Immature natural killer cell (primary cell): ENCODE data around the gene NDFIP2. TPM values are rescaled to one million over a fixed set of nuclear protein-coding genes. Genes with fewer than 3 reads are reported as not detected.

Experiments
- DNase-seq, 3 donors: peaks; one replicate each; pipeline ENCODE4 v3.0.0; 2022; ENCODE audit warnings: mixed read lengths in 1 of 3
- H3K27ac Mint-ChIP-seq, 6 donors: one replicate each; pipeline ENCODE4 v1.8.0; 2020; ENCODE audit warnings: mixed read lengths in 6 of 6, mild to moderate bottlenecking in 5 of 6, inconsistent platforms in 4 of 6, moderate library complexity in 3 of 6
- H3K27me3 Mint-ChIP-seq, 3 donors: one replicate each; pipeline ENCODE4 v1.8.0; 2020 to 2021; ENCODE audit warnings: low read depth in 3 of 3, mild to moderate bottlenecking in 3 of 3, mixed read lengths in 3 of 3, moderate library complexity in 3 of 3, inconsistent platforms in 1 of 3
- H3K36me3 Mint-ChIP-seq, 3 donors: one replicate each; pipeline ENCODE4 v1.8.0; 2020; ENCODE audit warnings: mixed read lengths in 3 of 3, inconsistent platforms in 2 of 3, mild to moderate bottlenecking in 2 of 3
- H3K4me1 Mint-ChIP-seq, 2 donors: one replicate each; pipeline ENCODE4 v1.8.0; 2020; ENCODE audit warnings: inconsistent platforms in 2 of 2, mild to moderate bottlenecking in 2 of 2, mixed read lengths in 2 of 2, moderate library complexity in 1 of 2
- H3K4me3 Mint-ChIP-seq, 5 donors: one replicate each; pipeline ENCODE4 v1.8.0; 2020; ENCODE audit warnings: mild to moderate bottlenecking in 5 of 5, mixed read lengths in 5 of 5, inconsistent platforms in 3 of 5, moderate library complexity in 3 of 5
- H3K9me3 Mint-ChIP-seq, 6 donors: one replicate each; pipeline ENCODE4 v1.8.0; 2020; ENCODE audit warnings: mild to moderate bottlenecking in 6 of 6, mixed read lengths in 6 of 6, inconsistent platforms in 4 of 6, moderate library complexity in 3 of 6
- polyA plus RNA-seq, 3 donors: library from polyadenylated mRNA; unstranded; fragments of 300-500 nt; fragmentation: Illumina TruSeq; gene quantifications; one replicate each; pipeline ENCODE4 v1.2.3, GENCODE V29; 2021

The NDFIP2 gene
- polyA plus RNA-seq, 3 donors from 2014 or later = 2.6 to 6.1 (median 5.6) TPM

DNA sequence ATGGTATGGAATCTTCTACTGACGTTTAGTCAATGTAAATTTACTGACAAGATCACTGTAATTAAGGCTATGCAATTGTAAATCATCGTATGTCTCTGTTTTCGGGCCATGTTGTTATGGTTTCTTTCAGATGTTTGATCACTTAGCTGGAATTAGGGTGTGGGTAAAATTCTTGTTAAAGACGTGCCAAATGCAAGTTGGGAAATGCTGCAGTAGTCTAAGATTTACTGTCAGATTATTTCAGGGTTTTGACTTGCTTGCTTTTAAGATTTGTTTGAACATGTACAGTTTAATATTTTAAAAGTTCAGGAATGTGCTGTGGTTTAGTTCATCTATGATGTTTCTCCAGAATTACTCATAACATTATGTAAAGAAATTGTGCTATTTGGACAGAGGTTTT lies 10.8 kb downstream of the NDFIP2 start:
- H3K36me3 Mint-ChIP-seq = peaks cover 0 to 5% (median 4%) of the 10 kb centered on the region in 3 donors
- no peaks in the 10 kb centered on the region for H3K4me1 Mint-ChIP-seq
- no peak overlapping the region for H3K4me3 Mint-ChIP-seq
- no peak overlapping the region for H3K27ac Mint-ChIP-seq
- H3K9me3 Mint-ChIP-seq = no peaks in the 10 kb centered on the region
- peaks cover 0 to 3% (median 2%) of the 10 kb centered on the region in 3 donors for H3K27me3 Mint-ChIP-seq
- DNase-seq = no peak

DNA sequence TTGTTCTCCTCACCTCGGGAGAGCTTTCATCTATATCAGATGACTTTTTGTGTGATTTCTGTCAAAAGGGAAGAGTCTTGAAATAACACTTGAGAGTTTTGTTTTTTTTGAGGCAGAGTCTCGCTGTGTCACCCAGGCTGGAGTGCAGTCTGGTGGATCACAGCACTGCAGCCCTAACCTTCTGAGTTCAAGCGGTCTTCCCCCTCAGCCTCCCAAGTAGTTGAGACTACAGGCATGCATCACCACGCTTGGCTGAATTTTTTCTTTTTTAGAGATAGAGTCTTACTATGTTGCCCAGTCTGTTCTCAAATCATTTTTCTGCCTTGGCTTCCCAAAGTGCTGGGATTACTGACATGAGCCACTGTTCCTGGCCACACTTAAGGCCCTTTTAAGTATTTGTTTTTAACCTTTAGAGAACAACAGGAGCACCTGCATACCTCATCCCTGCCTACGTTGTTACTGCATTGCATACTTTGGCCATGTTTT lies 11.4 kb downstream of the NDFIP2 start:
- no peak for DNase-seq
- H3K4me1 Mint-ChIP-seq = no peaks in the 10 kb centered on the region

DNA sequence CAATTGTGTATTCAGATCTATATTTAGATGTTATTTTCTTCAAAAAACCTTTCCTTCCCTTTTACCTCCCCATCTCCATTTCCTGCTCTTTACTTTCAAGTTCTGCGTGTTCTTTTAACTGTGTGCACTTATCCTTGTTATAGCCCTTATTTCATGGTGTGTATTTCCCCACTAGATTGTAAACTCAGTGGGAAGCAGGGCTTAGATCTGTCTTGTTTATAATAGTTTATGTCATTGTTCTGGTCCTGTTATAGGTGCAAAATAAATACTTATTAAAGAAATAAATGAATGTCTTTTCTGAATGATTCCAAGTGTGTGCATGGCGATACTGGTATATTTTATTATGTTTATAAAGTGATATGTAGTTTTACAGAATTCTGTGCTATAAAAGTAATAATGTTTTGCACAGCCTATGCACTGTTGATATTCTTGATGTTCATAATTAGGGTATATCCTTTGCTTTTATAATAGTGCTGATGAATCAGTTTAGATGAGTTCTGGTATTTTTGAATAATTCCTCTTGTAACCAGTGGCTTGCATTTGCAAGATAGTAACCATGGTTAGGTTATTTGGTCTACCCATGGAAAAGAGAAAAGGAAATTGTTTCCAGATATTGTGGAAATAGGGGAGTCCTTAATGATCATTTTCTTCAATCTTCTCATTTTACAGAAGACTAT lies 12.1 kb downstream of the NDFIP2 start:
- Mint-ChIP-seq H3K27ac (peak overlapping the region in 1 of 6 donors; percentile 7), H3K27me3 (peaks cover 0 to 2% (median 0%) of the 10 kb centered on the region in 3 donors), H3K9me3 (no peaks in the 10 kb centered on the region), H3K4me3 (no peak overlapping the region), H3K4me1 (no peaks in the 10 kb centered on the region), H3K36me3 (peaks cover 0 to 5% (median 0%) of the 10 kb centered on the region in 3 donors)
- DNase-seq = no peak

More for the DNA sequence above, 11.4 kb downstream of the NDFIP2 start:
- Mint-ChIP-seq H3K4me3 (no peak overlapping the region), H3K27ac (peak overlapping the region in 1 of 6 donors; percentile 7), H3K9me3 (no peaks in the 10 kb centered on the region), H3K36me3 (peaks cover 0 to 5% (median 0%) of the 10 kb centered on the region in 3 donors), H3K27me3 (peaks cover 0 to 3% (median 2%) of the 10 kb centered on the region in 3 donors)

DNA sequence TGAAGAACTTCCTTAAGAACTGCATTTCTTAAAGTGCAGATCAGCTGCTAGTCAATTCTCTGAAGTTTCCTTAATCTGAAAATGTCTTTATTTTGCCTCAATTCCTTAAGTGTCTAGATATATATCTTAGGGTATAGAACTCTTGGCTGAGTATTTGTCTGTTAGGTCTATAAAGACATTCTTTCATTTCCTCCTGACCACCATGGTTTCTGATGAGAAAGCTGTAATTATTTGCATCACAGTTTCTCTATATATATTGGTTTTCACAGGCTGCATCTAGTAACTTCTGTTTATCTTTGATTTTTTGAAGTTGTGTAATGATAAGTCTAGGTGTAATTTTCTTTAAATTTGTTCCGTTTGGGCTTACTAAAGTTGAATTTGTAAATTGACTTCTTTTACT lies 15.2 kb downstream of the NDFIP2 start:
- Mint-ChIP-seq H3K9me3 (no peaks in the 10 kb centered on the region), H3K4me3 (no peak overlapping the region), H3K36me3 (no peaks in the 10 kb centered on the region), H3K27ac (no peak overlapping the region), H3K4me1 (no peaks in the 10 kb centered on the region), H3K27me3 (peaks cover 0 to 6% (median 2%) of the 10 kb centered on the region in 3 donors)
- DNase-seq = no peak

DNA sequence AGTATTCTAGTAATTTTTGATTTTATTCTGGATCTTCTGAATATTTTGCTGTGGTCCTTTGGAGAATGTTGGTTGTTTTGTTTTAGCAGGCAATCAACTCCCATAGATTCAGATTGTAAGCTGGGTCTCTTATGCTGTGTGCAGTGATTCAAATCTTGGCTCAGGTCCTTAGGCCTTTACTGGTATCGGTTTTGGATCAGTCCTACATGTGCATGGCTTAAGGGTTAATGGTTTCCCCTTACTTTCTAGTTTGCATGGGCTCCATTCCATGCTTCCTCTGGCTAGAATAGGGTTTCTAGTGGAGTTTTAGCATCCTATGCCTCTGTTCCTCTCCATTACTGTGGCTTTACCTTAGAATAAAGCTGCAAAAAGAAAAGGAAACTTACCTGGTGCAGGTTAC lies 16.1 kb downstream of the NDFIP2 start:
- peaks cover 0 to 6% (median 2%) of the 10 kb centered on the region in 3 donors for H3K27me3 Mint-ChIP-seq
- DNase-seq = no peak
- no peaks in the 10 kb centered on the region for H3K4me1 Mint-ChIP-seq
- H3K27ac Mint-ChIP-seq = no peak overlapping the region
- H3K4me3 Mint-ChIP-seq = no peak overlapping the region
- no peaks in the 10 kb centered on the region for H3K9me3 Mint-ChIP-seq
- no peaks in the 10 kb centered on the region for H3K36me3 Mint-ChIP-seq

DNA sequence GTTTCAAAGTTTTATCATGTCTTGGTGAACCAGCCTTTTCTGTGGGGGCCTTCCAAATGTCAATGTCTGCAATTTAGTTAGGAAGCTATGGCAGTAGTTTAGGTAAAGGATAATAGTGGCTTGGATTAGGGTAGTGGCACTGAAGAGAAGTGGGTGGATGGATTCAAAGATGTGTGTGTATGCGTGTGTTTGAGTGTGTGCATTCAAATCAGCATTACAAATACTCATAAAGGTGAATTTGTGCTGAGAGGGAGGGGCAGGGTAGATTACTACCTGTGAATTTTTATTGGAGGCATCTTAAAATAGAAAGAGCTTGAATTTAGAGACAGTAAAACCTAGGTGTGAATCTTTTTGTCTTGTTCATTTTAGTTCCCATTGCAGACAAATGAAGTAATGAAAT lies 16.9 kb downstream of the NDFIP2 start:
- no peak overlapping the region for H3K27ac Mint-ChIP-seq
- H3K27me3 Mint-ChIP-seq = peaks cover 0 to 6% (median 2%) of the 10 kb centered on the region in 3 donors
- no peaks in the 10 kb centered on the region for H3K9me3 Mint-ChIP-seq
- H3K4me1 Mint-ChIP-seq = no peaks in the 10 kb centered on the region
- no peaks in the 10 kb centered on the region for H3K36me3 Mint-ChIP-seq
- DNase-seq = no peak
- H3K4me3 Mint-ChIP-seq = no peak overlapping the region

DNA sequence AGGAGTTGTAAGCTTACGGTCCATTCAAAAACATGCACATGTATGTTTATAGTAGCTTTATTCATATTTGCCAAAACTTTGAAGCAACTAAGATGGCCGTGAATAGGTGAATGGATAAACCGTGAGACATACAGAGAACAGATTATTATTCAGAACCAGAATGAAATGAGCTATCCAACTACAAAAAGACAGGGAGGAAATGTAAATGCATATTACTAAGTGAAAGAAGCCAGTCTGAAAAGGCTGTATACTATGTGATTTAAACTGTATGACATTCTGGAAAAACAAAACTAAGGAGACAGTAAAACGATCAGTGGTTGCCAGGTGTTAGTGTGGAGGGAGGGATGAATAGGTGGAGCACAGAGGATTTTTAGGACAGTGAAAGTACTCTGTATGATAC lies 19.9 kb downstream of the NDFIP2 start:
- H3K4me1 Mint-ChIP-seq = peaks cover 6 to 10% of the 10 kb centered on the region in 2 donors
- no peaks in the 10 kb centered on the region for H3K9me3 Mint-ChIP-seq
- no peak overlapping the region for H3K4me3 Mint-ChIP-seq
- peaks cover 0 to 6% (median 2%) of the 10 kb centered on the region in 3 donors for H3K27me3 Mint-ChIP-seq
- no peak for DNase-seq
- no peak overlapping the region for H3K27ac Mint-ChIP-seq
- no peaks in the 10 kb centered on the region for H3K36me3 Mint-ChIP-seq

DNA sequence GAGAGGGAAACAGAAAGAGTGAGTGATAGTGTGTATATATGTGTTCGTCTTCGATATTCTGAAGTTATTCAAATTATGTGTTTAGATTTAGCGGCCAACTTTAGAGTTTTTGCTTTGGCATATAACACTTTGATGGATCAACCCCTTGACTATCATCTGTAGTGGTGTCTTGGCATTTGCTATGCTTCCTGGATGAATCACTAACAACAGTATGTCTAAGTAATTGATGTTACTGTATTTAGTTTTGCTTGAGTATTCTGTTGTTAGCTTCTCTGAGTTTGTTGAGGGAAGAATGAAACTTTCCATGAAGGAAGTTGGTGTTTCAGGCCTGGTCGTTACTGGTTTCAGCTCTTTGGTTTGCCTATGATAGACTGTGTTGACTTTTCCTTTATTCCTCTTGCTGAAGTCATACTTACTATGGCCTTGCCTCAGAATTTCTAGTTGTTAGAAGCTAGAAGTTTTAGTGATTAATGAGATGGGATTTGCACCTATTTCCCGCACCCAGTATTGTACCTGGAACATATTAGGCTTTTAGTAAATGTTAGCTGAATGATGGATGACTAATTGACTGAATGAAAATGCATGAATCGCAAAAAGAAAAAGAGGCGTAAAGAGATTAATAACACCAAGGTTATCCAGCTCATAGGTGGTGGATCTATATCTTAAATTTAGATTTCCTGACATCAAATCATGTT lies 20.7 kb downstream of the NDFIP2 start:
- no peaks in the 10 kb centered on the region for H3K36me3 Mint-ChIP-seq
- H3K4me3 Mint-ChIP-seq = no peak overlapping the region
- no peak for DNase-seq
- H3K27me3 Mint-ChIP-seq = peaks cover 0 to 3% (median 2%) of the 10 kb centered on the region in 3 donors
- H3K4me1 Mint-ChIP-seq = peaks cover 6 to 10% of the 10 kb centered on the region in 2 donors
- H3K27ac Mint-ChIP-seq = no peak overlapping the region
- H3K9me3 Mint-ChIP-seq = no peaks in the 10 kb centered on the region

DNA sequence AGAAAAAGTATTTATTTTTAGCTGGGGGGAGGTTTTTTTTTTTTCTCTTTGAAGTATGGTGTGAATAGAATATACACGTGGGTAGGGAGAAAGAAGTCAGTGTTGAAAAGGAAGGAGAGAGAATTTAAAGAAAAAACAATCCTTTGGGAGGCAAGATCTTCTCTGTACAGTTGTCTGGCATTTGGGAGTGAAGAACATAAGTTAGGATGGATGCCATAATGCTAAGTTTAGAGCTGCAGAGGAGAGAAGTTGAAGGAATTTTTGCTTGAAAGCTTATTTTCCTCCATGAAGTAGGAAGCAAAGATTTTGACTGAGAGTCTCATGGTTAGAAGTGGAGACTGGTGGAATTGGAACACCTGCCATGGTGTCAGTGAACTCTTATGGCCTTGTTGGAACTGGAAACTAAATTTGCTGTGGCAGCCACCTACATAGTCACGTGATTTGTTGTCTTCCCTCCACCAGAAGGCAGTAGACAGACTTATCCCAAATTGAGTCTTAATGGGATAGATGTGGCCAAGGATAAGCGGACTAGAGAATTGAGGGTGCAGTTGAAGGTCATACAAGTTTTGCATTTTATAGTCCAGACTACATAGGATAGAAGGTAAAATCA lies 22.0 kb downstream of the NDFIP2 start:
- Mint-ChIP-seq H3K27ac (no peak overlapping the region), H3K27me3 (peaks cover 0 to 3% (median 2%) of the 10 kb centered on the region in 3 donors), H3K36me3 (no peaks in the 10 kb centered on the region), H3K4me3 (no peak overlapping the region), H3K9me3 (no peaks in the 10 kb centered on the region), H3K4me1 (peaks cover 6 to 10% of the 10 kb centered on the region in 2 donors)
- no peak for DNase-seq

DNA sequence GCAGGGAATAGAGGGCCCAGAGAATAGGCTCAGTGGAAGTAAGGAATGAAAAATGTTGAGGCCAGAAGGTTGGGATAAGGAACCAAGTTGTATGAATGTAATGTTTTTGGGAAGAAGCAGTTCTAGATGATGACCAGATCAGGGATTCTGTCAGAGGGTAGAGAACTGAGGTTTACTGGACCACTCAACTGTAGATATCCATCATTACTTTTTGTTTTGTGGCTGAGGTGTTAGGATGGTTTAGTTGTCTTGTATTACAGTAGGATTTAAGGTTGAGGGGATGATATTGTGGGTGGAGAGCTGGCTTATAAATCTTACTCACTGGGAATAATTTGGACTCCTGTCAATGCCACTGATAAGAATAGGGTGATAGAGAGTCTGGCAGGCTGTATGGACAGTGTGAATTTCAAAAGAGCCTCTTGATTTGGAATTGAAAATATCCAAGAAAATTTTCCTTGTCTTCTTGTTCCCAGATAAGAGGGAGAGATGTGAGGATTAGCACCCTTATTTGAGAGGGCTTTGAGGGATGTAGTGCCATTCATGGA lies 22.6 kb downstream of the NDFIP2 start:
- H3K9me3 Mint-ChIP-seq = no peaks in the 10 kb centered on the region
- peaks cover 0 to 2% (median 0%) of the 10 kb centered on the region in 3 donors for H3K27me3 Mint-ChIP-seq
- no peak overlapping the region for H3K4me3 Mint-ChIP-seq
- H3K27ac Mint-ChIP-seq = peak overlapping the region in 1 of 6 donors; percentile 4
- peaks cover 6 to 10% of the 10 kb centered on the region in 2 donors for H3K4me1 Mint-ChIP-seq
- no peak for DNase-seq
- no peaks in the 10 kb centered on the region for H3K36me3 Mint-ChIP-seq

DNA sequence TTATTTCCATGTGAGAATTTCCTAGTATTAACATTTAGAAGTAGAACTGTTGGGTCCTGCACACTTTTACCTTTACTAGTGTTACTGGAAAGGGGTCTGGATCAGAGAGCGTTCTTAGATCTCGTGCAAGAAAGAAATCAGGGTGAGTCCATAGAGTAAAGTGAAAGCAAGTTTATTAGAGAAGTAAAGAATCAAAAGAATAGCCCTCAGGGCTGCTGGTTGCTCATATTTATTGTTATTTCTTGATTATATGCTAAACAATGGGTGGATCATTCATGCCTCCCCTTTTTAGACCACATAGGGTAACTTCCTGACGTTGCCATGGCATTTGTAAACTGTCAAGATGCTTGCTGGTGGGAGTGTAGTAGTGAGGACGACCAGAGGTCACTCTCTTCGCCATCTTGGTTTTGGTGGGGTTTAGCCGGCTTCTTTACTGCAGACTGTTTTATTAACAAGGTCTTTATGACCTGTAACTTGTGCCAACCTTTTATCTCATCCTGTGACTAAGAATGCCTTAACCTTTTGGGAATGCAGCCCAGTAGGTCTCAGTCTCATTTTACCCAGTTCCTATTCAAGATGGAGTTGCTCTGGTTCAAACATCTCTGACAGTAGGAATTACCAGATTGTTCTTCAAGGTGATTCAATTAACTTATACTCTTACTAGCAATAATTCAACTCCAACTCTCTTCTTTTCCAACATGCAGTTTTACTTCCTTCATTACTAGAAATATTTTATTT lies 27.4 kb downstream of the NDFIP2 start:
- Mint-ChIP-seq H3K36me3 (peaks cover 0 to 6% (median 6%) of the 10 kb centered on the region in 3 donors), H3K4me3 (no peak overlapping the region), H3K9me3 (no peaks in the 10 kb centered on the region), H3K4me1 (peaks cover 2 to 5% of the 10 kb centered on the region in 2 donors), H3K27me3 (no peaks in the 10 kb centered on the region), H3K27ac (peak overlapping the region in 1 of 6 donors; percentile 54)
- no peak for DNase-seq

DNA sequence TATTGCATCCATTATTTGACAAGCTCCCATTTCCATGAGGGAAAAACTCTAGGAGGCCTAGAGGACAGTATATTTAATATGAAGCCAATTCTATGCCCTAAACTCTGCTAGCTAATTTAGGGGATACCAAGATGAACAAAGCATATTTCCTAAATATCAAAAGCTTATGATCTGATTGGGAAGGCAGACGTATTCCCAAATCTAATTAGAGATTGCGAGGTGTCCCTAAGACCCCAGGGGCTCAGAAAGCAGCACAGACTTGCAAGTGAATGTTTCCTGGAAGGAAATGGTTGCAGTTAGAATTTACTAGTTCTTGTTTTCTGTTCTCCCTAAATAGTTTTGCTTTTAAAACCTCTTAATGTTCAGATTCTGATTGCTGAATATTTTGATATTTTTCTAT lies 30.7 kb downstream of the NDFIP2 start:
- Mint-ChIP-seq H3K9me3 (no peaks in the 10 kb centered on the region), H3K4me1 (no peaks in the 10 kb centered on the region), H3K36me3 (peaks cover 0 to 6% (median 6%) of the 10 kb centered on the region in 3 donors), H3K4me3 (no peak overlapping the region), H3K27ac (no peak overlapping the region), H3K27me3 (no peaks in the 10 kb centered on the region)
- no peak for DNase-seq

DNA sequence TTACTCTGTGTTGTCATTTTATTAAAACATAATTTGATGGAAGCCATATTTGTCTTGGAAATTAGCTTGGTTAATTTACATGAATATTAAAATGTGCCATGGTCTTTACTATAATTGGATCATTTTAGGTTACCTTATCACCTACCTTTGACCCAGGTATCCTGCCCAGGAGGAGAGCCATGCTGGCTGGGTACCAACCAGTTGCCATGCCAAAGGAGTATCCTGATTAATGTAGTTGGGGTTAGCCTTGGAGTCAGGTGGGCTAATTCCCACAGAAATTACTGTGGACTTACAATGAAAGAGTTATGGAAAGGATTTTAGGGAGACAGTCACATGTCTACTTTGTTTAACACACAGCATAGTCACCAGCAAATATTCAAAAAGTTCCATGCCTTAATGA lies 32.0 kb downstream of the NDFIP2 start:
- Mint-ChIP-seq H3K4me3 (no peak overlapping the region), H3K27me3 (no peaks in the 10 kb centered on the region), H3K36me3 (peaks cover 0 to 6% (median 6%) of the 10 kb centered on the region in 3 donors), H3K4me1 (peaks cover 0 to 8% of the 10 kb centered on the region in 2 donors), H3K9me3 (no peaks in the 10 kb centered on the region), H3K27ac (no peak overlapping the region)
- DNase-seq = no peak
